ENCODE results near the gene IGIP.

The IGIP gene

DNA sequence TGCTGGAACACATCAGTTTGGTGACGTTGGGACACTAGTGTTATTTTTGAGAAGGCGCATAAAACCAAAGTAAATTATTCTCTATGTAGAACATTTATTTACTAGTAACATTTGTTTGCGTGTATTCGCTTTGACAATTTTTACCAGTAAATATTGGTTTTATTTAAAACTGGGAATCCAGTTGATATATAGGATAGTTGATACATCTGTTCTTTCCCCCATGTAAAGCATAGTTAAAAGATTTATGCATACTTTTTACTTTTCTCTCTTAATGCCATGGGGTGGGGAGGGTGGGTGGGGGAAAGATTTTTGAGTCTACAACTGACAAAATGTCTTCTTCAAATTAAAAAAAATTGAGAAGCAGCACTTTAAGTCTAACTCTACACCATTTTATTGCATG lies at the start of gene IGIP:
TSS of gene IGIP (plus strand) at position 301 of the 400 bp plus-strand sequence. CDS start 2,540 bp downstream, outside the sequence.
- no peak for DNase-seq

DNA sequence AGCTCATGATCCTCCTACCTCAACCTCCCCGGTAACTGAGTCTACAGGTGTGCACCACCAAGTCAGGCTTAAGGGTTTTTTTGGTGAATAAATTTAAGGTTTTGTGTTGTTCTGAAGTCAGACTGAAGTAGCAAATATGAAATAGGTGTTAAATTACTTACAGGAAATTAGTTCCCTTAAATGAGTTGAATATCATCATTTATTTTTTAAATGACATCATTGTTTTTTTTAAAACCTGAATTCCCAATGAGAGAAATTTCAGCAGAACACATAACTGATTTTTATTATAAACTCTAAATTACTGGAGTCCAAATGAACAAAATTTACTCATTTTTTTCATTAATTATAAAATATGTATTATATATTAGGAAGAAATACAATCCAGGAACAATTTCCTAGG lies 49.6 kb upstream of the IGIP start:
- DNase-seq: no peak

DNA sequence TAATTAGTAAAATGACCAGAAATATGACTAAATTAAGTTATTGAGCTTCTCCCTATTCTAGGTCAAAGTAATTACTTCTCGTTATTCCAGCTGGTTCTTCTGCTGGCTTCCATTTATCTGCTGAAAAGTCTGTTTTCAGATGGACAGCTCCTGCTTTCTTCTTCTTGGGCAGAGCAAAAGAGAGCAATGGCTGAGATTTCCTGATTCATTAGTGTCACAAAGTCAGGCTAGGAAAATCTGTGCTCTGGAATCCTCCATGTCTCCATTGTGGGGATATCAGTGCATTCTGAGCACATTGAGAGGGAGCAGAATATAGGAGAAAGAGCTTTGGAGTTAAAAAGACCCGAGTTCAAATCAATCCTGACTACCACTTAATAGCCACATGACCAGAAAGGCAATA lies 48.9 kb upstream of the IGIP start:
- no peak for DNase-seq

DNA sequence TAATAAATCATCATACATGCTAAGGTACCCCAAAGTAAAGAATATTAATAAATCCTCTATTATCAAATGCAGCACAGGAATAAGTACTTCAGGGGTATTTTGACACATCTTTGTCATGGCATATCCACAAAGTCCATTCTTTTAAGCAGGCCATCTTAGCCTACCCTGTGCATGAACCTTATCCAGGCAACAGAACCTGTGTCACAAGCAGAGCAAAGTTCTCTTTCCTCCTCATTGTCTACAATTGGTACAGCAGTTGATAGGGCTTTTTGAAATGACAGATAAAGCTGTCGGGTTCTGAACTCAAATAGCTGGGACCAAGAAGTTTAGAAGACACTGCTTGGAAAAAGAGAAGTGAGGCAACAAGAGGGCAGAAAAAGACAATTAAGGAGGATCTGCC lies 42.6 kb upstream of the IGIP start:
- DNase-seq: no peak

DNA sequence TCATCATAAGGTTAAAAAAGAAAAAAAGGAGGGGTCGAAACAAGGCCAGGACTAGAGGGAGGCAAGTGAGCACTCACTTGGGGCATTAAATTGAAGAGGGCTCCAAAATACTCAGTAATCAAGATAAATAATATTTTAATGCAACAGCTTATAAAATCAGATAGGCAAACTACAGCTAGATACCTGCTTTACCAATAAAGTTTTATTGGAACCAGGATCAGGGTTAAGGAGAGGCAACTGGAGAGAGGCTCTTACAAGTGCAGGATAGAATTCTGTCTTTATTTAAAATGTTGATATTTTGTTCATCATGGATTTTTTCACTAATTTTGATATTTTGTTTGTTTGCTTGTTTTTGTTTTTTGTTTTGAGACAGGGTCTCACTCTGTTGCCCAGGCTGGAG lies 42.1 kb upstream of the IGIP start:
- no peak for DNase-seq

DNA sequence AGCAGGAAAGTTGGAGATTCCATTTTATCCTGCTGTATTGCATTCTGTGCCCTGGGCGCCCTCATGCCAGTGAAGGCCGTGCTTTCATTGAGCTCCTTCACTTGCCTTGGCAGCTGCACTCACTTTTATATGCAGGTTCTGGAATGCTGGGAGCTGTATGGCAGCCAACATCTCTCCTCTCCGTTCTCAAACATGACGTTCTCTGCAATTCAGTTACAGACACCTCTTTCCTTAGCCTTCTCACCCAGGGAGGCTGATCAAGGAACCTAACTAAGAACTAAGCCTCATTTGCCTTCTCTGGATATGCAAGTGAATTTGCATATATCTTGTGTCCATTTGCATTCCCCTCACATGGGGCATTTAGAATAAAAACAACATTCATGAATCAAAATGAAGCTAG lies 41.2 kb upstream of the IGIP start:
- no peak for DNase-seq

DNA sequence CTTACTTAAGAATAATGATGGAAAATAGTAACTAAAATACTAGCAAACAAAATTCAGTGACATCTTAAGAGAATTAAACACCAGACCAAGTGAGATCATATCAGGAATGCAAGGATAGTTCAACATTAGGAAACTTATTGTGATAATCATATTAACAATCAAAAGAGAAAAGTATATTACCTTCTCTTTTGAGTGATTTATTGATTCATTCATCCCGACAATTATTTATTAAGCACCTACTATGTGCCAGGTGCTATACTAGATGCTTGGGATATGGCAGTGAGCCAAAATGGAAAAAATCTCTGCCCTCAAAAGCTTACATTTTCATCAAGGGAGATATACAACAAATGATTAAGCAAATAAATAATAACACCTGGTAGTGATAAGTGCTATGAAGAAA lies 35.5 kb upstream of the IGIP start:
- DNase-seq: no peak

DNA sequence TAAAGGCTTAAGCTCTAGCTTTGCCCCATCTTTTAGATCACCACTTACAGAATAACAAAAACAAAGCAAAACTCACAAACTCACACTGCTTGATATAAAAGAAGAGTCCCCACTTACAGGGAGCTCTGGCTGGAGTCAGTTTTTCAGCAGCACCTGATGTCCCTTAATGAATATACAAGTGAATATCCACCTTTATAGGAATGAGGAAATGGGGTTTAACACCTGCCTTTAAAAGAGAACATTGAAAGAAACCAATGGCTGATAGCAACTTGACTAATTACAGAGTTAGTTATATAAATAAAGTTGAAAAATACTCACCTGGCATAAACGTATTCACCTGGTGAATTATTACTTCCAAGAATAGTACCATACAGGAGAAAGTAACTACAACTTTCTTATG lies 32.6 kb upstream of the IGIP start:
- no peak for DNase-seq

DNA sequence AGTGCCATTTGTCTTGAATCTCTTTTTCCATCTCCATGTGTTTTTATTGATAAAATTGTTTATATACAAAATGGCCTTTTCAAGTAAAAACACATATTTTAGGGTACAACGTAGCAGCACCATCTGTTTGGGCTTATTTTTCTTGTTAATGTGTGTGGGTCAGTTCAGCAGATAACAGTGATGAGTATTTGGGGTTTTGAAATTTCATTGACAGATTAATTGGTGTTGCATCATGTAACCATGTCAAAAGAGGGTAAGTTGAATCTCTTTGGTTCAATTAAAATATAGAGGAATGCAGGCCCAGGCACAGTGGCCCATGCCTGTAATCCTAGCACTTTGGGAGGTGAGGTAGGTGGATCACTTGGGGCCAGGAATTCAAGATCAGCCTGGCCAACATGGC lies 31.9 kb upstream of the IGIP start:
- no peak for DNase-seq

DNA sequence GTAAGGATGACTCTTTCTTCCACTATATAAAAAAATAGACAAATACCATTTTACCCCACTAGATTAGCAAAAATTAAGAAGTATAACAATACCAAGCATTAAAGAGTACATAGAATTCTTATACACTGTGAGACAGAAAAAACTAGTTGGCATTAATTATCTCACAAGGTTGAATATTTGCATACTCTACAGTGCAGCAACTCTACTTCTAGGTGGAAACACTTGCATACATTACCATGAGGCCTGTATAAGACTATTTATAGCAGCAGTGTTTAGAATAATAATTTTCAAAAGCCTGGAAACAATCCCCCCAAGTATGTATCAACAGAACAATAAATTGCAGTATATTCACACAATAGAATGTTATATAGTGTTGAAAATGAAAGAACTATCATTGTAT lies 30.8 kb upstream of the IGIP start:
- no peak for DNase-seq

DNA sequence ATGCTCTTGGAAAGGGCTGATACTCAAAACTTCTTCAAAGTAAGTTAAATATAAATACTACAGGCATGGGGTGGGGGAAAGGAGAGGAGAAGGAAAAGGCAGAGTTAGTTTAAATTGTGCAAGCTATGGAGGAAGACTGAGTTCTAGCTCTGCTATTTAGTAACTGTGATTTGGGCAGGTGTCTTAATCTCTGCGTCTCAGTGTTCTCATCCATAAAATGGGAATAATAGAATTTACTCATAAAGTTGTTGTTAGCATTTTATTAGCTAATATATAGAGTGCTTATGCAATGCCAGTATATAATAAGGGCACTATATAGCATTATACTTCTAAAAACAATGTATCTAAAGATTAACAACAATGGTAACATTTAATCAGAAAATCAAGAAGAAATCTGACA lies 24.6 kb upstream of the IGIP start:
- DNase-seq: no peak

DNA sequence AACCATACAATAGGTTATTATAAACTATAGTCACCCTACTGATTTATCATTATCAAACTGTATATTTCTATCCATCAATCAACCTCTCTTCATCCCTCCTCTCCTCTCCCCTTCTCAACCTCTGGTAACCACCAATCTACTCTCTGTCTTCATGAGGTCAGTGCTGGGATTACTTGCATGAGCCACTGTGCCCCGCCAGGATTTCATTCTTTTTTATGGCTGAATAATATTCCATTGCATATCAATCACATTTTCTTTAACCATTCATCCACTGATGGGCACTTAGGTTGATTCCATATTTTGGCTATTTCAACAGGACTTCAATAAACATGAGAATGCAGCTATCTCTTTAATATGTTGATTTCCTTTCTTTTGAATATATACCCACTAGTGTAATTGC lies 22.6 kb upstream of the IGIP start:
- no peak for DNase-seq

DNA sequence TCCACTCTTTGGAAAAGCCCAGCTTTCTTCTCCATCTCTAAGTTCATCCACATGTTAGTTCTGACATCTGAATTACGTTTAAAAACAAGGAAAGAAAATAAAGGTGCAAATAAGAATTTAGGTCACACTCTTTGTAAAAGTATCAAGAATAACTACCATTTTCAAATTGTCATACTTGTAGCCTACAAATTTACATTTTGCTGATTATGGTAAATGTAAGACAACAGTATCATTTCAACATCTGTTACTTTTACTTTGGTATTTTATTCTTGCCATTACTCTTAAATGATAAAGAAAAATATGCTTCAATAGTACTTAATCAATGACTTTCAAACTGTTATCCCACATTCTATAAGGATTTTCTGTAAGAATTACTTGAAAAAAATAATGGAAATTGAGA lies 21.6 kb upstream of the IGIP start:
- no peak for DNase-seq

DNA sequence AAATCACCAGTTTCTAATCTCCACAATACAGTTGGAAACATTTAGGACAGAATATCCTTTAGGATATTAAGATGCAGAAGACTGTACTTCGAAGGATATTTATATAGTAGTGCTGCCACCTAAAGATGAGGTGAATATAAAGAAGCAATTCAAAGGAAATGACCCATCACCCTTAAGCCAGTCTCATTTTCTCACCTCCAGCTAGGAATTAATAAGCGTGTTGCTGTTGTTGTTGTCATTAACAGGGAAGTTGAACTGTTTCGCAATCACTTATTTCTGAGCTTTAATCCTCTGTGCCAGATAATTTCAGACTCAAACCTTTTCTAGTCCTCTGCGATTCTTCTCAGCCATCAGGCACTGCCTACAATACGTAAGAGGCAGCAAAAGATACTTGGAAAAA lies 19.6 kb upstream of the IGIP start:
- DNase-seq: no peak

DNA sequence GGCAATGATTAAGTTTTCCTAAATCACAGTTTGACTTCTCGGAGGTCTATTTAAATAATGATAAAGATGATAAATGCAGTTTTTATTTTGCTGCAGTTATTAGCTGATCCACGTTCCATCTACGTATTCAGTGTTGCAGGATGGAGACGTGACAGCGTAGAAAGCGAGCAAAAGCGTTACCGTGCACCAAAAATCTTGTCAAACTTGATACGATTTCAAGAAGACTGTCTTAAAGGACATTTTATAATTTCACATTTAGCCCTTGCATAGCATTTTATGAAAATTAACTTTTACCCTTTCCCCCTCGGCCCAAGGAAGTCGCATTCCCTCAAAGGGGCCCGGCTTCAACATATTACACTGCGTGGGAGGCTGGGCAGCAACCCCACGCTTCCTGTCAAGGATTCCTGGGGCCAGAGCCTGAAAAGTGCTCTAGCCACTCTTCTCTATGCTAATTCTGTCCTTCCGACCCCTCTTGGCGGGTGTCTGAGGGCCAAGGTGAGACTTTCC lies 18.9 kb upstream of the IGIP start:
- no peak for DNase-seq

DNA sequence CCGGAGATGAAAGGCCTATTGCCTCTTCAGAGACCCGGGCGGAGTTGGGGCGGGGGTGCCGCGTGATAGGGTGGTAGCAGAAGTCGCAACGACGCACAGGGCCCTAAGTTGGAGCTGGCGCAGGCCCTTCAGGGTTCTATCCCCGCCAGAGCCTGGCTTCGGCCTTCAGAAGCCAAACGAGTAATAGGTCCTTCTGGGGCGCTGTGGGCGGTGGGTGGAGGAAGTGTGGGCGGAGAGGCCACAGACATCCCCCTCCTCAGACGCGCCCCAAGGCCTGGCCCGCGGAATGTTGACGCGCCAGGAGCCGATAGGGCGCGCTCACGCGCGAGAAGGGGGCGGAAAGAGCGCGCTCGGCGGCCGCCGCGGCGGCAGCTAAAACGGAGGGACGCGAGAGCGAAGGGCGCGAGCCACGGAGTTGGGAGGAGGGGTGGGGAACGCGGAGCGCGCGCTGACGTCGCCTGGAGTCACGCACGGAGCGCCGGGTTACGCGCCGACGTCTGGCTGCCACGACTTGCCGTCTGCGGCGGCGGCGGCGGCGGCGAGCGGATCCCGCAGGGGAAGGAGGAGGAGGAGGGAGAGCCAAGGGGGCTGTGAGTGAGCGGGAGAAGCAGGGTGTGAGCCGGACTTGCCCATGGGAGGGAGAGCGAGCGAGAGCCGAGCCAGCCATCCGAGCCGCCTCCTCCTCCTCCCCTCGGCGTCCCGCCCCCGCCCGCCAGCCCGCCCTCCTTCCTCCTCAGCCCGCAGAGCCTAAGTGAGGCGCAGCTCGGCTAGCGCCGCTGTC lies 18.2 kb upstream of the IGIP start:
- peak; percentile 95 for DNase-seq

DNA sequence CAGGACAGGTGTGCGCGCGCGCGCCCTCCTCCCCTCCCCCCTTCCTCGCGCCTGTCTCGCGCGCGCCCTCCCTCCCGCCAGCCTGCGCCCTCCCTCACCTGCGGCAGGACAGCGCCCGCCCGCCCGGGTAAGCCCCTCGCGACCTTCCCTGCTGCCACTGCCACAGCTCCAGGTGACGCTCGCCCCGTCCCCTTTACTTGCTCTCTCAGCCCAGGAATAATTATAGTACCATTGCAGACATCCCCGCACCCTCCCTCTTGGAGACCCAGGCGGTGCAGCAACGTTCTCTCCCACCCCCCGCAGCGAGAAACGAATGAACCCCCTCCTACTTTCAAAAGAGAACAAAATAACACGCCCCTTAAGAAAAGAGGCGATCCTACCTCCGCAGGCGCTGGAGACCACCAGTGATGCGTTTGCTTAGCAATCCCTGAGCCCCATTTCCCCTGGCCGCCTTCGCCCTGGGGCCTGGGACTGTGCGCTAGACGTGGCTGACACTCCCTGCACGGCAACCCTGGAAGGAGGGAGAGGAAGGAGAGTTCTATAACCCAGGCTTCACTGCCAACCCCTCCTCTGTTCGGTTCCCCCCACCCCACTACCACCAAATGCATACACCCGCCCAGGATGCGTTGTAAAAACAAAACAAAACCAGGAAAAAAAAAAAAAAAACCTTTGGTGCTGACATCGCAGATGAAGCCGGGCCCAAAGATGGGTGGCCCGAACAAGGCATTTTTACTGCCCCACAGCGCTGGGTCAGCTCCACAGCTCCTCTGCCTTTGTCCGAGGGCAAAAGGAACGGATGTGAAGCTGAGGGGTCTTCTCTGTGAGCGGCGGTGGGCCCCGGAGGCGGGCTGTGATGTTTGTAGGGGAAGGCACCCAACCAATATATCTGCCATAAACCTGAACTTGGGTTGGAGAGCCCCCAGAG lies 17.4 kb upstream of the IGIP start:
- DNase-seq: peak; percentile 45

DNA sequence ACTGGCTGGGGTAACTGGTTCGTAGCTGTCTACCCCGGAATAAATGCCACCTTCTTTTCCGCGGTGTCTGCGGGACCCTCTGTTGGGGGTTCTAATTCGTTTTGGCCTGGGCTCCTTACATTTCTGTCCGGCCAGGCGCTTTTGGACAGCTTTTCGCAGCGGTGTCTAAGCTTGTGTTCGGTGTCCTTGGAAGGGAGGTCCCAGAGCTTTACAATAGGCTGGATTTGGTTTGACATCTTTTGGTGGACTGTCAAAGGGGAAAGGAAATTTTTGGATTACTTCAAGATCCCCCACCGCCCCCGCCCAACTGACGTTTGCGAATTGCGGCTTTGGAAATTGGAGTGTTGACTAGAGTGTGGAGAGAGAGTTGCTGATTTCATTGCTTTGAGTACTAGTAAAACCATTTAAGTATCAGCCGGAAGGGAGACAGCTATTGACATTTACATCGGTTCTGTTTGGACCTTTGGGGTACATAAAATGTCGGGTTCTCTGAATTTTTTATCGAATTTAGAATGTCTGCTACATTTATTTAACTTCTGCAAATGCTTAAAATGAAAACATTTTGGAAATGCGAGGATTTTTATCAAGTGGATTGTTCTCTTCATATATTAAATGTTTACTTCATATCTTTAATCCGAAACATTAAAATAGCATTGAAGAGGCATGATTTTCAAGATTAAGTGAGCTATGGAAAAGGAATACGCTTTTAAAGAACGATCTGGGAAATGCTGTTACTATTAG lies 16.5 kb upstream of the IGIP start:
- DNase-seq: no peak

DNA sequence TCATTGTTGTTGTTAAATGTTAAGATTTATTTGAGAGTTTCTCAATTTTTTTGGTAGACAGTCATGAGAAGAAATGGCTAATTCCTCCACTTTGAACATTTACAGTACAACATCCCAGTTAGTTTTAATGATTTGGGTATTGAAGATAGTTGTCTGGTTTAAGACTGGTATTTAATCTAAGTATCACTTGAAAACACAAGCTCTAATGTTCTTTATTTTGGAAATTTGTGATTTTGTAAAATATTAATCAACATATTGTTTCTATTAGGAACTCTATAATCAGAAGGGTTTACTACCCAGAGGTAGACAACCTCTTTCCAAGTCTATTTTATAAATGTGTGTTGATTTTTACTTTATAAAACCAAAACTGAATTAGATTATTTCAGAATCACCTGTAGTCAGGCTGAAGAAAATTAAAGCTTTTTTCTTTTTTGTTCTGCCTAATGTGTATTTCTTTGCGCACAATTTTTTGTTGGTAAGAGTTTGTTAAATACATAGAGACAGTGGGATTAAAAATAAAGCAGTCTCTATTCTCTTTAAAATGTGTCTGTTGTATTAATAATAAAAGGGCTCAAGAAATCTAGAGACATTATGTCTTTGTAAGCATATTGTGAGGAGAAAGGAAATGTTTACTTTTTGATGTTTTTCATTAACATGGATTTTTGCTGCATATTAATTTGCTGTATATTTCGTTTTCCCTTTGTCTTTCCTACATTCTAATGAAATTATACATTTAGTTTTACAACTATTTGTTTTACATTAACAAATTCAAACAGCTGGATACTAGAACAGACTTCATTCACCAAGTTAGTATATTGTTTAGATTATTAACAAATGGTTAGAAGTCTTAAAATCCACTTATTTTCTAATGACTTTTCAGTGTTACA lies 15.7 kb upstream of the IGIP start:
- no peak for DNase-seq

DNA sequence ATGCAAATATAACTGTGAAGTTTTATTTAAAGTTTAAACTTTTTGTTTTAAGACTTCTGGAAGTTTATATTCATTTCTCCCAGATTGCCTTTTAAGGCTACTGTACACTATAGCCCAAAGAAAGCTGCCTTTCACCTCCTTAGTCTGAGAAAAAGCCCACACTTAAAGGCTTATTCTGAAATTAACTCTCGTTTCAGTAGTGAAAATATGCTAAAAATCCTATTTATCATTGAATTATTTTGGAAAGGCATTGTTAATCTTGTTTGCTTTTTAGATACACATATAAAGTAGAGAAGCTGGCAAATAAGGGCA lies 15.1 kb upstream of the IGIP start:
- no peak for DNase-seq

DNA sequence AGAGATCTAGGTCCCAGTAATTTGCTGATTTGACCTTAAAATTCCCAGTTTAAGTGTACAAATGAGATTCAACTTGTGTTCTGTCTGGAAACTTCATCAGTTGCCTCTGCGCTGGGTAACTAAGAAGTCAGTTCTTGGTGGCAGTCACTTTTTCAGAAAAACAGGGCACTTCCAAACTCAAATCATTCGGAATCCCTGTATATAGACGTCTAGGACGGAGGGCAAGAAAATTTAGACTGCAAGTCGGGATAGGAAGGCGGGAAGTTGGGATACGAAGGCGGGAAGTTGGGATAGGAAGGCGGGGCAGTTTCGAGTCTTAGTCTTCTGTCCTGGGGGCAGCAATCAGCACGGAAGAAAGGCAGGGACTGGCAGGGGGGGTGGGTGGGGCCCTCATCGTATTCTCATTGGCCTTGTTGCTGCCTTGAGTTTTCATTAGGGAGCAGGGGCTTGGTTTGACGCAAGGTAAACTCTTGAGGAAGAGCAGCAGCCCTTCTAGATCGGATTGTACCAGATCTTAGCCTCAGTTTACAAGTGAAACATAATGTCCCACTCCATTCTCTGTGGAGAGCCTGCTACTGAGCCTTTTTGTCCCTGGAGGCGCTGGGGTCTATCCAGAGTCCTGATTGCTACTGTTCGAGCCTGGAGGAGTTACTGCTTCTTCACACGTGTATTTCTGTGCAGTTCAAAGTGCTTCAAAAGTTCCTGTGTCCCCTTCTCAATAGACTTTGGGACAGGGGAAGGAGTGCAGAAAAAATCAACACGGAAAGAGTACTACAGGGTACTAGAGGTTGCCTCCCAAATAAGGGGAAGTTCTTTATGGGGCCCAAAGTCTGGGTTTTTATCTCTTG lies 14.5 kb upstream of the IGIP start:
- no peak for DNase-seq

Data from CD4-positive, alpha-beta T cell treated with Interleukin-17A for 4 hours (primary cell).